Omental fat pad (tissue), 4 donors: Measurements from ENCODE around the gene TMCC1. TPM values are rescaled to one million over a fixed set of nuclear protein-coding genes. Genes with fewer than 3 reads are reported as not detected.
"Not testable (repeated sequence)": the region's sequence is repeated elsewhere in the genome, so short reads cannot be mapped to it uniquely, and the experiment has no call there.

Source experiments
- ATAC-seq: fragments of 150-250 bp; one replicate; pipeline ENCODE4 v1.9.1; 2016; ENCODE audit warnings: mild to moderate bottlenecking, moderate library complexity; ENCODE audit not compliant: low FRiP score
- DNase-seq: peaks from one replicate; pipeline ENCODE4 v3.0.0-alpha.2; 2019; ENCODE audit warnings: low spot score
- total RNA-seq, 4 donors: library from RNA; depleted of rRNA; stranded (reverse); fragments of >200 nt; gene quantifications; one replicate each; pipeline ENCODE4 v1.1.0, GENCODE V29; 2016
- TF ChIP-seq, protein P1 (sequence below), 3 donors: fragments of 450-650 bp; IDR thresholded peaks; one replicate each; pipeline ENCODE4 v1.5.1; 2016 to 2017; ENCODE audit warnings: antibody characterized with exemption in 3 of 3, mild to moderate bottlenecking in 3 of 3, moderate library complexity in 2 of 3

Gene TMCC1
- total RNA-seq, 4 donors from 2014 or later: 14.6 to 33.5 (median 23.2) TPM

DNA sequence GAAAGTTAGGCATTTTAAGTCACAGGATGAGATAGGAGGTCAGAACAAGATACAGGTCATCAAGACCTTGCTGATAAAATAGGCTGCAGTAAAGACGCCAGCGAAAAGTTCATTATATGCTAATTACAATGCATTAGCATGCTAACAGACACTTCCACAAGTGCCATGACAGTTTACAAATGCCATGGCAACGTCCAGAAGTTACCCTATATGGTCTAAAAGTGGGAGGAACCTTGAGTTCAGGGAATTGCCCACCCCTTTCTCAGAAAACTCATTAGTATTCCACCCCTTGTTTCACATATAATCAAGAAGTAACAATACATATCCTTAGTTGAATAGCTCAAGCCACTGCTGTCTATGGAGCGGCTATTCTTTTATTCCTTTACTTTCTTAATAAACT, 194.3 kb downstream of the TMCC1 start:
- no peak for DNase-seq

DNA sequence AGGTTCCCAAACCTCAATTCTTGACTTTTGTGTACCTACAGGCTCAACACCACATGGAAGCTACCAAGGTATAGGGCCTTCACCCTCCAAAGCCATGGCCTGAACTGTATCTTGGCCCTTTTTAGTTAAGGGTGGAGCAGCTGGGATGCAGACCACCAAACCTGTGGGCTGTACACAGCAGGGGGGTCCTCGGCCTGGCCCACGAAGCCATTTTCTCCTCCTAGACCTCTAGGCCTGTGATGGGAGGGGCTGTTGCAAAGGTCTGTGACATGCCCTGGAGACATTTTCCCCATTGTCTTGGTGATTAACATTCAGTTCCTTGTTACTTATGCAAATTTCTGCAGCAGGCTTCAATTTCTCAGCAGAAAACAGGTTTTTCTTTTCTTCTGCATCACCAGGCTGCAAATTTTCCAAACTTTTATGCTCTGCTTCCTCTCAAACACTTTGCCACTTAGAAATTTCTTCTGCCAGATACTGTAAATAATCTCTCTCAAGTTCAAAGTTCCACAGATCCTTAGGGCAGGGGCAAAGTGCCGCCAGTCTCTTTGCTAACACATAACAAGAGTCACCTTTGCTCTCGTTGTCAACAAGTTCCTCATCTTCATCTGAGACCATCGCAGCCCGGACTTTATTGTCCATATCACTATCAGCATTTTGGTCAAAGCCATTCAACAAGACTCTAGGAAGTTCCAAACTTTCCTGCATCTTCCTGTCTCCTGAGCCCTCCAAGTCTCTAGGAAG, 196.1 kb downstream of the TMCC1 start:
- TF ChIP-seq, protein P1, sequence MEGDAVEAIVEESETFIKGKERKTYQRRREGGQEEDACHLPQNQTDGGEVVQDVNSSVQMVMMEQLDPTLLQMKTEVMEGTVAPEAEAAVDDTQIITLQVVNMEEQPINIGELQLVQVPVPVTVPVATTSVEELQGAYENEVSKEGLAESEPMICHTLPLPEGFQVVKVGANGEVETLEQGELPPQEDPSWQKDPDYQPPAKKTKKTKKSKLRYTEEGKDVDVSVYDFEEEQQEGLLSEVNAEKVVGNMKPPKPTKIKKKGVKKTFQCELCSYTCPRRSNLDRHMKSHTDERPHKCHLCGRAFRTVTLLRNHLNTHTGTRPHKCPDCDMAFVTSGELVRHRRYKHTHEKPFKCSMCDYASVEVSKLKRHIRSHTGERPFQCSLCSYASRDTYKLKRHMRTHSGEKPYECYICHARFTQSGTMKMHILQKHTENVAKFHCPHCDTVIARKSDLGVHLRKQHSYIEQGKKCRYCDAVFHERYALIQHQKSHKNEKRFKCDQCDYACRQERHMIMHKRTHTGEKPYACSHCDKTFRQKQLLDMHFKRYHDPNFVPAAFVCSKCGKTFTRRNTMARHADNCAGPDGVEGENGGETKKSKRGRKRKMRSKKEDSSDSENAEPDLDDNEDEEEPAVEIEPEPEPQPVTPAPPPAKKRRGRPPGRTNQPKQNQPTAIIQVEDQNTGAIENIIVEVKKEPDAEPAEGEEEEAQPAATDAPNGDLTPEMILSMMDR (IDR thresholded peaks at IDR 0.05): no peak
- DNase-seq (no peak), ATAC-seq (no peak)

More for the DNA sequence above, 194.3 kb downstream of the TMCC1 start:
- TF ChIP-seq, protein P1 (IDR thresholded peaks at IDR 0.05): no peak
- no peak for ATAC-seq

DNA sequence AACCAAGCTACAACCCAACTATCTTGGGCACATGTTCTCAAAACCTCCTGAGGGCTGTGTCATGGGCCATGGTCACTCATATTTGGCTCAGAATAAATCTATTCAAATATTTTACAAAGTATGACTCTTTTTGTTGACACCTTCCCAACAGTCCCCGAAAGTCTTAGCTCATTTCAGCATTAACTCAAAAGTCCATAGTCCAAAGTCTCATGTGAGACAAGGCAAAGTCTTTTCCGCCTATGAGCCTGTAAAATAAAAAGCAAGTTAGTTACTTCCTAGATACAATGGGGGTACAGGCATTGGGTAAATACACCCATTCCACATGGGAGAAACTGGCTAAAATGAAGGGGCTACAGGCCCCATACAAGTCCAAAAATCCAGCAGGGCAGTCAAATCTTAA, 197.1 kb downstream of the TMCC1 start:
- DNase-seq, ATAC-seq: not testable (repeated sequence)

DNA sequence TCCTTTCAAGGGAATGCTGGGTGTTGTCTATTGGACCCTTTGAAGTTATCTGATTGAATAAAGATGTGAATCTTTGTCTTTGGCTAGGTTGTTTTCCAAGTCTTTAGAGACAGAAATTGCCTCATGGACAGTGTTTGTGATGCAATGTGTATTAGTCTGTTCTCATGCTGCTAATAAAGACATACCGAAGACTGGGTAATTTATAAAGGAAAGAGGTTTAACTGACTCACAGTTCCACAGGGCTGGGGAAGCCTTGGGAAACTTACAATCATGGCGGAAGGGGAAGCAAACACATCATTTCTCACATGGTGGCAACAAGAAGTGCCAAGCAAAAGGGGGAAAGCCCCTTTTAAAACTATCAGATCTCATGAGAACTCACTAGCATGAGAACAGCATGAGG, 198.3 kb downstream of the TMCC1 start:
- no peak for ATAC-seq
- no peak for DNase-seq
- TF ChIP-seq, protein P1 (IDR thresholded peaks at IDR 0.05): no peak

DNA sequence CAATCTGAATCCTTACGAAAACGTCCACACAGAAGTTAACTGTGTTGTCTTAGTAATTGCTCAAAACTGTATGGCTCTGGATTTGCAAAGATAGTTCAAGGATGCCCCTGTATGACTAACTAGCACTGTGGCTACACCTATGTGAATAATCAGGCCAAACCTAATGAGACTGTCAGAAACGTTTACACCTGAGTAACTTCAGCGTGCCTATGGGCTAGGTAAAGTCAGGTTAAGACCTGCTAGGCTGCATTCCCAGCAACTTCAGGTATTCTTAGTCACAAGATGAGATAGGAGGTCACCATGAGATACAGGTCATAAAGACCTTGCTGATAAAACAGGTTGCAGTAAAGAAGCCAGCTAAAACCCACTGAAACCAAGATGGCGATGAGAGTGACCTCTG, 199.3 kb downstream of the TMCC1 start:
- DNase-seq: no peak
- TF ChIP-seq, protein P1 (IDR thresholded peaks at IDR 0.05): no peak
- ATAC-seq: no peak

DNA sequence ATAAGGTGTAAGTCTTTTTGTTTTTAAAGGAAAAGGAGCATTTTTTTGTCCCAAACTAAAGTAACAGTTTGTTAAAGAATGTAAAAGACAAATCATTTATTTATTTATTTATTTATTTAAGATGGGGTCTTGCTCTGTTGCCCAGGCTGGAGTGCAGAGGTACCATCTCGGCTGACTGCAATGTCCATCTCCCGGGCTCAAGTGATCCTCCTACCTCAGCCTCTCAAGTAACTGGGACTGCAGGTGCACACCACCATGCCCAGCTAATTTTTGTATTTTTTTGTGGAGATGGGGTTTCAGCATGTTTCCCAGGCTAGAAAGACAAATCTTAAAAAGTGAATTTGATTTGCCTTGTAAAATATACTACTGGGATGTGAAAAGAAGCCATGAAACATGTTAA, 200.8 kb downstream of the TMCC1 start:
- no peak for ATAC-seq
- no peak for DNase-seq
- TF ChIP-seq, protein P1 (IDR thresholded peaks at IDR 0.05): no peak

DNA sequence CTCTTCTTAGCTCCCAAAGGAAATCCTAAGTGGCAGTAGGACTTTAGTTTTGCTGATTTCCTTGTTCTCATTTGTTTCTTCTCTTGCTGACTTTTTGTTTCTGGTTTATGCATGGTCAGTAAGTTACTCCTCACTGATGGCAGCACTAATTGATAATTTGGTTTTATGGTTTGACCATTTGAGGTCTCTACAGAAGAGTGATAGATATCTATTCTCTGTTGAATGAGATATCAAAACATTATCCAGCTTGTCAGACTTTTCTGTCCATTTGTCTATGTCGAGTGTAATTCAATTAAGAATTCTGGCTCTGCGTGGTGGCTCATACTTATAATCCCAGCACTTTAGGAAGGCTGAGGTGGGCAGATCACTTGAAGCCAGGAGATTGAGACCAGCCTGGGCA, 202.5 kb downstream of the TMCC1 start:
- ATAC-seq (no peak), DNase-seq (no peak)
- TF ChIP-seq, protein P1 (IDR thresholded peaks at IDR 0.05): no peak
